IPS-18a (cell line): ENCODE measurements around the gene ROBO1.

Experiments used
- H3K27ac ChIP-seq: one replicate; pipeline ENCODE4 v1.5.1; 2013; ENCODE audit warnings: low read length
- H3K27me3 ChIP-seq: one replicate; pipeline ENCODE4 v1.6.1; 2013; ENCODE audit warnings: mild to moderate bottlenecking, low read length; ENCODE audit not compliant: control insufficient read depth, insufficient read depth
- H3K36me3 ChIP-seq: one replicate; pipeline ENCODE4 v1.6.1; 2013; ENCODE audit warnings: low read depth, low read length; ENCODE audit not compliant: control insufficient read depth
- H3K4me1 ChIP-seq: one replicate; pipeline ENCODE4 v1.6.1; 2013; ENCODE audit warnings: low read depth, low read length; ENCODE audit not compliant: control insufficient read depth
- H3K4me3 ChIP-seq: one replicate; pipeline ENCODE4 v1.5.1; 2013; ENCODE audit warnings: low read length
- H3K9ac ChIP-seq: one replicate; pipeline ENCODE4 v1.6.1; 2013; ENCODE audit warnings: mild to moderate bottlenecking, low read length, moderate library complexity
- H3K9me3 ChIP-seq: one replicate; pipeline ENCODE4 v1.6.1; 2013; ENCODE audit warnings: low read depth, low read length; ENCODE audit not compliant: control insufficient read depth

ROBO1 gene

DNA sequence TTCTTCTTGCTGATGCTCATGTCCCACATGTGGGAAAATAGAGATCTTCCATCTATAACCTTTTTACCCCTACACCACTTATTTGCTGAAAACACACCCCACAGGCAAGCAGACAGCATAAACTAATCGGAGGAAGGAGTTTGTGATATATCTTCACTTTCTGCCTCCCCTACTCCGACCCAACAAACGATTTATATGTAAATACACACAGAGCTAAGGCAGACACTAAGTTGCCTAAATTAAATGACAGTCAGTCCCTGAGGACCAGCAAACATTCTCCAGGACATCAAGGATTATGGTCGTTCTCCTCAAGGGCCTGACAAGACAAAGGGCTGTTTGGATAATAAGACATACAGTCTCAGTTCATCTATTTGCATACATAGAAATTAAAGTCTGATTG, 552.5 kb downstream of the ROBO1 start:
- Histone ChIP-seq H3K9ac (no peak overlapping the region), H3K4me1 (peaks cover 4% of the 10 kb centered on the region), H3K27ac (no peak overlapping the region), H3K36me3 (no peaks in the 10 kb centered on the region), H3K27me3 (no peaks in the 10 kb centered on the region), H3K9me3 (no peaks in the 10 kb centered on the region), H3K4me3 (no peak overlapping the region)

DNA sequence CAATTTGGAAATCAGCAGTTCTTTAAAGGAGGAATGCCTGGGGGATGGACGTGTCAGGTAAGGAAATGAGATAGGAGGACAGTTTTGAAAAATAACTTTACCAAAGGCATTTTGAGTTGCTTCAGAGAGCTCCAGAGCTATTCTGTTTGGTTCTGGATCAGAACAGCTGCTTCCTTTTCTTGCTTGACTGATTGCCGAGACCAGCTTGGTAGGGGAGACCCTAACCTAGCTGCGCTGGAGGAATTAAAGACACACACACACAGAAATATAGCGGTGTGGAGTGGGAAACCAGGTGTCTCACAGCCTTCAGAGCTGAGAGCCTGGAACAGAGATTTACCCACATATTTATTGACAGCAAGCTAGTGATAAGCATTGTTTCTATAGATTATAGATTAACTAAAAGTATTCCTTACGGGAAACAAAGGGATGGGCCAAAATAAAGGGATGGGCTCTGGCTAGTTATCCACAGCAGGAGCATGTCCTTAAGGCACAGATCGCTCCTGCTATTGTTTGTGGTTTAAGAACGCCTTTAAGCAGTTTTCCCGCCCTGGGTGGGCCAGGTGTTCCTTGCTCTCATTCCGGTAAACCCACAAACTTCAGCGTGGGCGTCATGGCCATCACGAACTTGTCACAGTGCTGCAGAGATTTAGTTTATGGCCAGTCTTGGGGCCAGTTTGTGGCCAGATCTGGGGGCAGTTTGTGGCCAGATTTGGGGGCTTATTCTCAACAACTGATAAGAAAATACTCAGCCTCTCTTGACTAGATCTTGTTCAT, 556.0 kb downstream of the ROBO1 start:
- H3K27ac ChIP-seq = no peak overlapping the region
- no peak overlapping the region for H3K4me3 ChIP-seq
- H3K9ac ChIP-seq = no peak overlapping the region
- no peaks in the 10 kb centered on the region for H3K27me3 ChIP-seq
- H3K36me3 ChIP-seq = no peaks in the 10 kb centered on the region
- H3K4me1 ChIP-seq = peaks cover 4% of the 10 kb centered on the region
- H3K9me3 ChIP-seq = no peaks in the 10 kb centered on the region

DNA sequence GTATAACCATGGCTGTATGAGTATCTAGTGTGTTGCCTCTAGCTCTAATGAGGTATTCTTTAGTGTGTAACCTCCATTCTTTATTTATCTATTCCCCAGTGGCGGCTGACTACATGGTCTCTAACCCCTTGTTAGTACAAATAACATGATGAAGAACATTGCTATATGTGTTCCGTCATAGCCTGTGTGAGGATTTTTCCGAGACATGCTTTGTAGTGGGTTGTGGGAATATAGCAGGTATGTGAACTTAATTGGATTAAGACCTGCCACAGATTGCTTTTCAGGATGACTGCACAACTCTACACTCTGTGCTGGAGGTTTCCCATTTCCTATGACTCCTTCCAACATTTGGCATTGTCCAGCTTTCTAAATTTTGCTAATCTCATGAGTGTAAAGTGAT, 563.4 kb downstream of the ROBO1 start:
- H3K27ac ChIP-seq = no peak overlapping the region
- H3K9ac ChIP-seq = no peak overlapping the region
- no peaks in the 10 kb centered on the region for H3K36me3 ChIP-seq
- H3K4me1 ChIP-seq = peaks cover 49% of the 10 kb centered on the region
- H3K9me3 ChIP-seq = no peaks in the 10 kb centered on the region
- H3K27me3 ChIP-seq = no peaks in the 10 kb centered on the region
- H3K4me3 ChIP-seq = no peak overlapping the region

GRCh38 chr3:79203144-79203519, 564.7 kb downstream of the ROBO1 start:
- Histone ChIP-seq H3K27me3 (no peaks in the 10 kb centered on the region), H3K36me3 (no peaks in the 10 kb centered on the region), H3K9me3 (no peaks in the 10 kb centered on the region), H3K9ac (peak overlapping the region; percentile 32), H3K27ac (no peak overlapping the region), H3K4me3 (peak overlapping the region; percentile 49), H3K4me1 (peaks cover 49% of the 10 kb centered on the region)

- Histone ChIP-seq H3K9ac (peak overlapping the region; percentile 32), H3K27me3 (no peaks in the 10 kb centered on the region), H3K4me1 (peaks cover 49% of the 10 kb centered on the region), H3K9me3 (no peaks in the 10 kb centered on the region), H3K27ac (no peak overlapping the region), H3K36me3 (no peaks in the 10 kb centered on the region), H3K4me3 (peak overlapping the region; percentile 49)
Observed at GRCh38 chr3:79202471-79203143, 565.2 kb downstream of the ROBO1 start.

- H3K36me3 ChIP-seq = no peaks in the 10 kb centered on the region
- no peak overlapping the region for H3K4me3 ChIP-seq
- peaks cover 49% of the 10 kb centered on the region for H3K4me1 ChIP-seq
- H3K9me3 ChIP-seq = no peaks in the 10 kb centered on the region
- no peak overlapping the region for H3K9ac ChIP-seq
- H3K27ac ChIP-seq = no peak overlapping the region
- no peaks in the 10 kb centered on the region for H3K27me3 ChIP-seq
Observed at GRCh38 chr3:79200456-79200855, 567.3 kb downstream of the ROBO1 start.

- H3K27me3 ChIP-seq = no peaks in the 10 kb centered on the region
- H3K9me3 ChIP-seq = no peaks in the 10 kb centered on the region
- H3K9ac ChIP-seq = no peak overlapping the region
- peak overlapping the region; percentile 15 for H3K27ac ChIP-seq
- peaks cover 49% of the 10 kb centered on the region for H3K4me1 ChIP-seq
- no peaks in the 10 kb centered on the region for H3K36me3 ChIP-seq
- no peak overlapping the region for H3K4me3 ChIP-seq
Observed at GRCh38 chr3:79199966-79200365, 567.8 kb downstream of the ROBO1 start.

GRCh38 chr3:79187426-79187825, 580.4 kb downstream of the ROBO1 start:
- Histone ChIP-seq H3K4me1 (no peaks in the 10 kb centered on the region), H3K36me3 (no peaks in the 10 kb centered on the region), H3K9me3 (no peaks in the 10 kb centered on the region), H3K4me3 (no peak overlapping the region), H3K9ac (no peak overlapping the region), H3K27me3 (no peaks in the 10 kb centered on the region), H3K27ac (no peak overlapping the region)

- Histone ChIP-seq H3K27me3 (no peaks in the 10 kb centered on the region), H3K4me3 (no peak overlapping the region), H3K9ac (no peak overlapping the region), H3K4me1 (no peaks in the 10 kb centered on the region), H3K27ac (no peak overlapping the region), H3K36me3 (no peaks in the 10 kb centered on the region), H3K9me3 (no peaks in the 10 kb centered on the region)
Observed at GRCh38 chr3:79184251-79184650, 583.5 kb downstream of the ROBO1 start.

GRCh38 chr3:79183496-79183895, 584.3 kb downstream of the ROBO1 start:
- Histone ChIP-seq H3K27me3 (no peaks in the 10 kb centered on the region), H3K27ac (no peak overlapping the region)

DNA sequence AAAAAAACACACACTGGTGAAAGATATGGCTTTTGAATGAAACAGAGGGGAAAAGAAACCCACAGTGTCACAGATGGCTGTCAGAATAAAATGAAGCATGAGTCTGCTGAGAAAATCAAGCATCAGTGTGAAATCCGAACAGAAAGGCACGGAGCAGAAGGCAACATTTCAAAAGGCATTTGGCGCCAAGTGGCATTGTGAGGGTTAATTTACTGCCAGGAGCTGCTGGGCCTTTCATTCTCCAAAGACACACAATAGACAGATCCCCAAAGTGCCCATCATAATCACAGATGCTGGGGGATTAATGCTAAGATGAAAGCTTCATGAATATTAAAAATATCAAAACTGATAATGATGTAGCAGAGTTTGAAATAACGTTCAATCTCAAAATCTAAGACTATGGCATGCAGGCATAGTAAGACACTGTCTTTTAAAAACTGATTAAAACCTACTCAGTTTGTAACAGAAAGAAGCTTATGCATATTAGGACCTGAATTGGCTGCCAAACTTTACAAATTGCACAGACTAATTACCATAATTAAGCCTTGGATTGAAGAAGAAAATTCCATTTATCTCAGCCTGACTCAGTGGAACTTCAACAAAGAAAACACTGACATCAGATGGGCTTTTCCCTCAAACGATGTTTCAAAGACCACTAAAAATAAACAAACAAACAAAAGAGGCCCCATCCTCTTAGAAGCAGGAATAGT, 589.2 kb downstream of the ROBO1 start:
- Histone ChIP-seq H3K9ac (no peak overlapping the region), H3K36me3 (no peaks in the 10 kb centered on the region), H3K4me3 (no peak overlapping the region), H3K9me3 (no peaks in the 10 kb centered on the region), H3K27me3 (no peaks in the 10 kb centered on the region), H3K27ac (no peak overlapping the region), H3K4me1 (peaks cover 6% of the 10 kb centered on the region)

More at GRCh38 chr3:79183496-79183895, 584.3 kb downstream of the ROBO1 start:
- no peaks in the 10 kb centered on the region for H3K36me3 ChIP-seq
- no peak overlapping the region for H3K9ac ChIP-seq
- H3K9me3 ChIP-seq = no peaks in the 10 kb centered on the region
- no peak overlapping the region for H3K4me3 ChIP-seq
- peaks cover 5% of the 10 kb centered on the region for H3K4me1 ChIP-seq
